Memory B cell (primary cell): Measurements from ENCODE around the gene SLC16A3.

Experiments
- ATAC-seq: fragments of 150-1000 bp; cut with Tn5 transposase; 2 replicates; pipeline ENCODE4 v1.10.0; 2021; ENCODE audit warnings: low read depth, mild to moderate bottlenecking, moderate library complexity
- DNase-seq, 2 donors: peaks; one replicate each; pipeline ENCODE4 v3.0.0; 2022; ENCODE audit warnings: low spot score in 2 of 2
- H3K27ac Mint-ChIP-seq: one replicate; pipeline ENCODE4 v1.8.0; 2022; ENCODE audit warnings: mild to moderate bottlenecking, moderate library complexity, mixed read lengths
- H3K27me3 Mint-ChIP-seq: one replicate; pipeline ENCODE4 v1.8.0; 2022; ENCODE audit warnings: mixed read lengths
- H3K36me3 Mint-ChIP-seq: one replicate; pipeline ENCODE4 v1.8.0; 2022; ENCODE audit warnings: mild to moderate bottlenecking, mixed read lengths
- H3K4me1 Mint-ChIP-seq: one replicate; pipeline ENCODE4 v1.8.0; 2022; ENCODE audit warnings: mixed read lengths
- H3K4me3 Mint-ChIP-seq: one replicate; pipeline ENCODE4 v1.8.0; 2022; ENCODE audit warnings: mild to moderate bottlenecking, moderate library complexity, mixed read lengths
- H3K9me3 Mint-ChIP-seq: one replicate; pipeline ENCODE4 v1.8.0; 2022; ENCODE audit warnings: mixed read lengths

The SLC16A3 gene

DNA sequence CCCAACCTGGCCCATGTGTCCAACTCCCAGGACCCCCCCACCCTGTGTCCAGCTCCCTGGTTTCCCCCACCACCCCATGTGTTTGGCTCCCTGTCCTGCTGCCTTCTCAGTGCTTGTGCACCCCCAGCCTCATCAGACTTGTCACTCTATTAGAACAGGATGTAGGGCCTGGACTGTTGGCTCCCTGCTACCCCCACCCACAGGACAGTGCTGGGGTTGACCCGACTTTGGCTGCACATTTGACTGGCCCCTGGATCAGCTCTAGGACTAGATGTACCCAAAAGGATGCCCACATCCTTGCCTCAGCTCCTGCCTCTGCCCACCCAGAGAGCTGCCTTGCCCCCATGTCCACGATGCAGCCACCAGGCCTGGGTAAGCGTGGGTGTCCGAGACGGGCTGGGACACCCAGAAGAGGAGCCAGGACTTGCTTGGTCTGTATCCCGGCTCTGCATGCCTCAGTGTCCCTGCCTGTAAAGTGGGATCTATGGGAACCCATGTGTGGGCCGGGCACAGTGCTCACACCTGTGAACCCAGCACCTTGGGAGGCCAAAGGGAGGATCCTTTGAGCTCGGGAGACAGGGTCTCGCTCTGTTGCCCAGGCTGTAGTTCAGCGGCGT is 14.7 kb upstream of the SLC16A3 start:
- ATAC-seq (no peak), DNase-seq (no peak)
- peaks cover 21% of the 10 kb centered on the region for H3K4me1 Mint-ChIP-seq
- peak overlapping the region; percentile 79 for H3K4me3 Mint-ChIP-seq
- no peaks in the 10 kb centered on the region for H3K9me3 Mint-ChIP-seq
- H3K36me3 Mint-ChIP-seq, result no peaks in the 10 kb centered on the region
- H3K27me3 Mint-ChIP-seq, result no peaks in the 10 kb centered on the region
- H3K27ac Mint-ChIP-seq, result peak overlapping the region; percentile 93

DNA sequence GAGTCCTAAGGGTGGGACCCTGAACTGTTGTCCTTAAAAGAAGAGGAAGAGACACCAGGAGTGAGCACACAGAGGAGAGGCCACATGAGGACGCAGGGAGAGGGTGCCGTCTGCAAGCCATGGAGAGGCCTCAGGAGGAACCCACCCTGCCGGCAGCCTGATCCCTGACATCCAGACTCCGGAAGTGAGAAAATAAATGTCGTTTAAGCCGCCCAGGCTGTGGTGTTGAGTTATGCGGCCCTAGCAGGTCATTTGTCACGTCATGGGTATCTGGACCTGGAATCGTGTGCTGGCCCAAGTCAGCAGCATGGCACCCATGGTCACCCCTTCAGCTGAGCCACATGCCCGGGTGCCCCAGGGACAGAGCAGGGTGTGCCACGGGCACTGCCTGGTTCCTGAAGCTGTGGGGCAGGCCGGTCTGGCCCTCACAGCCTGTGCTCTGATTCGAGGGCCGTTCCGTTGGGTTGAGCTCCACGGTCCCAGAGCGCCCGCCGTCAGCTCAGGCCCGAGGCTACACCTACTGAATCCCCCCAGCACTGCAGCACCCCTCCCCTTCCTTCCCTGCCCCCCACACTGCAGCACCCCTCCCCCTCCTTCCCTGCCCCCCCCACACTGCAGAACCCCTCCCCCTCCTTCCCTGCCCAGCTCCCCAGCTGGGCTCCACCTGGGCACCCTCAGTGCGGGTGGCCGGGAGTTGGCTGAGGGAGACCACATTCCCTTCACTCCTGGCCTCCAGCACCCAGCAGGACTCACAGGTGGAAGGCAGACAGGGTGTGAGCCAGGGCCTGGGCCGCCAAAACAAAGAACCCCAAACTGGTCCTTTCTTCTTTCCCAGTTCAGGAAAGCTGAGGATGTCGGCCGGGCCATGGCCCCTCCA is 13.5 kb upstream of the SLC16A3 start:
- H3K36me3 Mint-ChIP-seq, result no peaks in the 10 kb centered on the region
- no peak for DNase-seq
- no peaks in the 10 kb centered on the region for H3K27me3 Mint-ChIP-seq
- peaks cover 21% of the 10 kb centered on the region for H3K4me1 Mint-ChIP-seq
- H3K9me3 Mint-ChIP-seq, result no peaks in the 10 kb centered on the region
- H3K4me3 Mint-ChIP-seq, result no peak overlapping the region
- ATAC-seq, result no peak
- peak overlapping the region; percentile 90 for H3K27ac Mint-ChIP-seq

DNA sequence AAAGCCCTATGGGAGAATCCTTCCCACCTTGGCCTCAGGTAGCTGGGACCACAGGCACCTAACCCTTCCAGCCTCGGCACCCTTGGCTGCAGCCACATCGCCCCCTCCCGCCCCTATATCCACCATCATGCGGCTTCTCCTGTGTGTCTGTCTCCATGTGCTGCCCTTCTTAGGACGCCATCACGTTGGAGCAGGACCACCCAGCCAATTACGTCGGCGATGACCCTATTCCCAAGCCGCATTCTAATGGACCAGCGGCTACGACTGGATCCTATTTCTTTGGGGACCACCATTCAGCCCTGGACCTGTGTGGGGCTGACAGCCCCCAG is 12.9 kb upstream of the SLC16A3 start:
- Mint-ChIP-seq H3K36me3 (no peaks in the 10 kb centered on the region), H3K27ac (peak overlapping the region; percentile 90), H3K27me3 (no peaks in the 10 kb centered on the region), H3K4me3 (peak overlapping the region; percentile 51), H3K4me1 (peaks cover 21% of the 10 kb centered on the region), H3K9me3 (no peaks in the 10 kb centered on the region)
- DNase-seq, result no peak
- ATAC-seq, result no peak

DNA sequence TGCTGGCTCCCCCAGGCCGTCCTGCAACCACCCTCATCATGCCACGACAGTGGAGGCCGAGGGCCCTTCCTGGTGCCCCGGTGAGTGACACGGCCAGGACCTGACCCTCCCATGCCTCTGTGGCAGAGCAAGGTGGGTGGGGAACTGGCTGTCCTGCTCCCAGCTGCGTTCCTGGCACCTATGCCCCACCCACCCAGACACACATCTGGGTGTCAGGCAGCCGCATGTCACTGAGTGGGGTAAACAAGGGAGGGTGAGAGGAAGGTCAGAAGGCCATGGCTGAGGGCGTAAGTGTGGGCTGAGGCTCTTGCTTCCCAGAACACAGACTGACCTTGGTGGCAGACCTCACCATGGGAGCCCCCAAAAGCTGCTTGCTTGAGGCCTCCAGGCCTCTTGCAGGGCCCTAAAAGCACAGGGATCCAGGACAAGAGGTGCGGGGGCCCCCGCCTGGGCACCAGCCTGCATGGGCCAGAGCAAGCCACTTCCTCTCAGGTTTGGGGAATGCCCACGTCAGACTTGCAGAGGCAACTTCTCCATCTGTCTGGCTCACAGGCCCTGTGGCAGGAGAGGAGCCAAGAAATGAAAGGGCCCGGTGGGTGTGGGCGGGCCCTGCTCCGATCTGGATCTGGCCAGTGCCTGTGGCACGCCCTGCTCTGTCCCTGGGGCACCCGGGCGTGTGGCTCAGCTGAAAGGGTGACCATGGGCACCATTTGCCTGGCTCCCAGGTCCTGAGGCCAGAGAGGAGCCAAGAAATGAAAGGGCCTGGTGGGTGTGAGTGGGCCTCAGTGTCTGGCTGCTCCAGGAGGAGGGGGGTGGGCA is 12.3 kb upstream of the SLC16A3 start:
- peak overlapping the region; percentile 90 for H3K27ac Mint-ChIP-seq
- no peaks in the 10 kb centered on the region for H3K27me3 Mint-ChIP-seq
- peak; percentile 71 to 72 for DNase-seq
- H3K9me3 Mint-ChIP-seq, result no peaks in the 10 kb centered on the region
- H3K4me1 Mint-ChIP-seq, result peaks cover 21% of the 10 kb centered on the region
- ATAC-seq, result peak; percentile 83
- H3K36me3 Mint-ChIP-seq, result no peaks in the 10 kb centered on the region
- peak overlapping the region; percentile 51 for H3K4me3 Mint-ChIP-seq

- no peaks in the 10 kb centered on the region for H3K27me3 Mint-ChIP-seq
- H3K4me1 Mint-ChIP-seq, result peaks cover 21% of the 10 kb centered on the region
- DNase-seq, result no peak
- no peaks in the 10 kb centered on the region for H3K9me3 Mint-ChIP-seq
- no peak for ATAC-seq
- H3K36me3 Mint-ChIP-seq, result no peaks in the 10 kb centered on the region
- H3K4me3 Mint-ChIP-seq, result no peak overlapping the region
- H3K27ac Mint-ChIP-seq, result peak overlapping the region; percentile 90
Observed at GRCh38 chr17:82217120-82217529, 11.7 kb upstream of the SLC16A3 start.

GRCh38 chr17:82217530-82218204 is 11.2 kb upstream of the SLC16A3 start:
- no peak overlapping the region for H3K27ac Mint-ChIP-seq
- no peak for ATAC-seq
- no peaks in the 10 kb centered on the region for H3K9me3 Mint-ChIP-seq
- no peak overlapping the region for H3K4me3 Mint-ChIP-seq
- no peak for DNase-seq
- no peaks in the 10 kb centered on the region for H3K36me3 Mint-ChIP-seq
- H3K27me3 Mint-ChIP-seq, result no peaks in the 10 kb centered on the region
- peaks cover 21% of the 10 kb centered on the region for H3K4me1 Mint-ChIP-seq

DNA sequence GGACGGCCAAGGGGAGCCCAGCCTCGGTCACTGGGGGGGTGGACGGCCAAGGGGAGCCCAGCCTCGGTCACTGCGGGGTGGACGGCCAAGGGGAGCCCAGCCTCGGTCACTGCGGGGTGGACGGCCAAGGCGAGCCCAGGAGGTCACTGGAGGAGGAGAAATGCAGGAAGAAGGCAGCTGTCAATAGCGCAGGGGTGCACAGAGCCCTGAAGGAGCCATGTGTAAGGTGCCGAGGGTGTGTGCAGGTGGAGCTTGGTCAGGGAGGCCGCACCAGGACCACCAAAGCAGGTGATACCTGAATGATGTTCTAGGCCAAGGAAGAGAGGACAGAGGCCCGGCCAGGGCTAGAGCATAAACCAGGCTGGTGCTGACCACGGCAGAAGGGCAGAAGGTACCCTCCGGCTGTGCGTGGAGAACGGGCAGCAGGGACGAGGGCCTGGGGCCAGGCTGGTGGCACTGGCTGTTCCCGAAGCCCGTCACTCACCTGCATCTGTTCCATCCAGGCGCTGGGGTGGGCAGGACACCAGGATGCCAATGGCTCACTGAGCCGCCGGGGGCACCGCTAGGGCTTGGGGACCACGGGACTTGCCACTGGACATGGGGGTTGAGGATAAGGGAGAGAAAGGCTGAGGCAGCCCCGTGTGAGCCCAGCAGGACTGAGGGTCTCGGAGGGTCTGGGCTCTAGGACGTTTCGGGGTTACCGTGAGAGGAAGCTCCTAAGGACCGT is 10.3 kb upstream of the SLC16A3 start:
- ATAC-seq (no peak), DNase-seq (no peak)
- no peaks in the 10 kb centered on the region for H3K27me3 Mint-ChIP-seq
- H3K9me3 Mint-ChIP-seq, result no peaks in the 10 kb centered on the region
- H3K4me3 Mint-ChIP-seq, result no peak overlapping the region
- no peaks in the 10 kb centered on the region for H3K36me3 Mint-ChIP-seq
- no peak overlapping the region for H3K27ac Mint-ChIP-seq
- H3K4me1 Mint-ChIP-seq, result peaks cover 20% of the 10 kb centered on the region

DNA sequence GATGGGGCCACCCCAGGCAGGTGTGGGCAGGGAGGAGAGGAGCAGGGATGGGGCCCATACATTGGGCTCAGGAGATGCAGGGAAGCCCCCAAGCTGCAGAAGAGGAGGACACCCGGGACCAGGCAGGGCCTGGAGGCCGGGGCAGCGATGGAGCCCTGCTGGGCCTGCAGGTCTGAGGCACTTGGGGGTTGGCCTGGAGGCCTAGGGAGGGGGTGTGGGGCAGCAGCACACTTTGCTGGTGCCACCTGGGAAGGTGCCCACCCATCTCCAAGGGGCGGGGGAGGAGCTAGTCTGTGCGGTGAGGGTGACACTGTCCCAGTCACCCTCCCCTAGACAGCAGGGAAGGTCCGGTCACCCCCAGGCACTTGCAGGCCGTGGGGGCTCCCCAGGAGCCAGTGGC is 9.8 kb upstream of the SLC16A3 start:
- Mint-ChIP-seq H3K4me1 (peaks cover 18% of the 10 kb centered on the region), H3K27ac (no peak overlapping the region), H3K9me3 (no peaks in the 10 kb centered on the region), H3K4me3 (no peak overlapping the region), H3K36me3 (no peaks in the 10 kb centered on the region), H3K27me3 (no peaks in the 10 kb centered on the region)
- no peak for ATAC-seq
- DNase-seq, result no peak

GRCh38 chr17:82219753-82220709 is 8.8 kb upstream of the SLC16A3 start:
- DNase-seq, result no peak
- Mint-ChIP-seq H3K27ac (no peak overlapping the region), H3K36me3 (no peaks in the 10 kb centered on the region), H3K4me1 (peaks cover 16% of the 10 kb centered on the region), H3K4me3 (no peak overlapping the region), H3K27me3 (no peaks in the 10 kb centered on the region), H3K9me3 (no peaks in the 10 kb centered on the region)
- no peak for ATAC-seq

- H3K4me1 Mint-ChIP-seq, result peaks cover 10% of the 10 kb centered on the region
- no peak overlapping the region for H3K4me3 Mint-ChIP-seq
- ATAC-seq (no peak), DNase-seq (no peak)
- no peaks in the 10 kb centered on the region for H3K36me3 Mint-ChIP-seq
- no peak overlapping the region for H3K27ac Mint-ChIP-seq
- H3K9me3 Mint-ChIP-seq, result no peaks in the 10 kb centered on the region
- no peaks in the 10 kb centered on the region for H3K27me3 Mint-ChIP-seq
Observed at GRCh38 chr17:82221341-82221902, 7.4 kb upstream of the SLC16A3 start.

- no peak for DNase-seq
- Mint-ChIP-seq H3K27me3 (no peaks in the 10 kb centered on the region), H3K4me1 (peaks cover 7% of the 10 kb centered on the region), H3K4me3 (no peak overlapping the region), H3K36me3 (no peaks in the 10 kb centered on the region), H3K9me3 (no peaks in the 10 kb centered on the region), H3K27ac (no peak overlapping the region)
- ATAC-seq, result no peak
Observed at GRCh38 chr17:82222816-82223215, 6.0 kb upstream of the SLC16A3 start.

DNA sequence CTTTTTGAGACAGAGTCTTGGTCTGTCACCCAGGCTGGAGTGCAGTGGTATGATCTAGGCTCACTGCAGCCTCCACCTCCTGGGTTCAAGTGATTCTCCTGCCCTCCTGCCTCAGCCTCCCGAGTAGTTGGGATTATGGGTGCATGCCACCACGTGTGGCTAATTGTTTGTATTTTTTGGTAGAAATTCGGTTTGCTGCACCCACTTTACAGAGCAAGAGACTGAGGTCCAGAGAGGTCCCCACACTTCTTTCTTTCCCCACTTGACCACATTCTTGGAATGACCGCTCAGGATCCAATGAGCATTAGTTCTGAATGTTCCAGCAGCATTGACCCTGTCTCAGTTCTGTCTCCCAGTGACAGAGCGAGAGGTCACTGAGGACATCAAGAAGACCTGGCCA is 5.3 kb upstream of the SLC16A3 start:
- no peak for DNase-seq
- Mint-ChIP-seq H3K27me3 (no peaks in the 10 kb centered on the region), H3K4me1 (peaks cover 7% of the 10 kb centered on the region), H3K27ac (no peak overlapping the region), H3K9me3 (no peaks in the 10 kb centered on the region), H3K36me3 (no peaks in the 10 kb centered on the region), H3K4me3 (no peak overlapping the region)
- ATAC-seq, result no peak
